Measurements from ENCODE around the gene WRAP53.
"Not testable (repeated sequence)": the region's sequence is repeated elsewhere in the genome, so short reads cannot be mapped to it uniquely, and the experiment has no call there.

Gene WRAP53

DNA sequence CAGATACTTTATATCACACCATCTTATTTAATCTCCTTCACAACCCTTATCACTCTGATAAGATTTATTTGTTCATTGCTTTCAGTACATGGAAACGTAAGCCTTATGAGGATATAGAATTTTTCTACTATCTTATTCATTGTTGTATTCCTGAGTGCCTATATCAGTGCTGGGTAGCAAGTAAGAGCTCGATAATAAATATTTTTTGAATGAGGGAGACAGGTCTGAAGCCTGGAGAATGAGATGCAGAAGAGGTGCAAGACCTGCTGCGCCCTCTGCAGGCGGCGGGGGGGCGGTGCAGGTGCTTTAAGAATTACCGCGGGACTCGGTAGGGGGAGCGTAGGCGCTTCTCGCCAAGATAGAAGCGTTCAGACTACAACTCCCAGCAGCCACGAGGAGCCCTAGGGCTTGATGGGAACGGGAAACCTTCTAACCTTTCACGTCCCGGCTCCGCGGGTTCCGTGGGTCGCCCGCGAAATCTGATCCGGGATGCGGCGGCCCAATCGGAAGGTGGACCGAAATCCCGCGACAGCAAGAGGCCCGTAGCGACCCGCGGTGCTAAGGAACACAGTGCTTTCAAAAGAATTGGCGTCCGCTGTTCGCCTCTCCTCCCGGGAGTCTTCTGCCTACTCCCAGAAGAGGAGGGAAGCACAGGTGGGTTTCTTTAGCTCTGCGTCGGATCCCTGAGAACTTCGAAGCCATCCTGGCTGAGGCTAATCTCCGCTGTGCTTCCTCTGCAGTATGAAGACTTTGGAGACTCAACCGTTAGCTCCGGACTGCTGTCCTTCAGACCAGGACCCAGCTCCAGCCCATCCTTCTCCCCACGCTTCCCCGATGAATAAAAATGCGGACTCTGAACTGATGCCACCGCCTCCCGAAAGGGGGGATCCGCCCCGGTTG lies at the start of gene WRAP53:
Gene WRAP53, plus strand, starts transcription at position 570 of the 900 bp plus-strand sequence. Its CDS starts 172 bp downstream, at position 742.
- peak; percentile 91 for DNase-seq

GRCh38 chr17:7640783-7641182 lies 47.5 kb upstream of the WRAP53 start:
- DNase-seq, result no peak

DNA sequence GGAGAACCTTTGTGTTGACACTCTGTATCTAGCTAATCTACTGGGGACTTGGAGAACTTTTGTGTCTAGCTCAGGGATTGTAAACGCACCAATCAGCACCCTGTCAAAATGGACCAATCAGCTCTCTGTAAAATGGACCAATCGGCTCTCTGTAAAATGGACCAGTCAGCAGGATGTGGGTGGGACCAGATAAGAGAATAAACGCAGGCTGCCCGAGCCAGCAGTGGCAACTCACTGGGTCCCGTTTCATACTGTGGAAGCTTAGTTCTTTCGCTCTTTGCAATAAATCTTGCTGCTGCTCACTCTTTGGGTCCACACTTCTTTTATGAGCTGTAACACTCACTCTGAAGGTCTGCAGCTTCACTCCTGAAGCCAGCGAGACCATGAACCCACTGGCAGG lies 46.6 kb upstream of the WRAP53 start:
- not testable (repeated sequence) for DNase-seq

GRCh38 chr17:7644775-7645174 lies 43.5 kb upstream of the WRAP53 start:
- DNase-seq, result no peak

DNA sequence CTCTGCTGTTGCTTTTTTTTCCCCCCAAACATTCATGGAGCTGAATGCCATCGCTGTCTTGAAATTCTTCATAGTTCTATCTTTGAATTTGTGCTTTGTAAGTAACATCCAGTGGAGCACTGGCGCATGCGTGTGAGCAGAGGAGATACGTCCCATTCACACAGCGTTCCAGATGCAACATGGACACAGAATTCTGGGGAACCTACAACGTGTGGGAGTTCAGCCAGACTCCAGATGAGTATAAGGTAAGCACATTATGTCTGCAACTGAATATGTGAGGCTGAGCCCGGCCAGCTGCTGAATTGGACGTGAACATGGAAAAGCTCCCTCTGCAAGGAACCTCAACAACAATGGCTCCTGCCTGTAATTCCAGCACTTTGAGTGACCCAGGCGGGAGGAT lies 41.8 kb upstream of the WRAP53 start:
- DNase-seq, result no peak

DNA sequence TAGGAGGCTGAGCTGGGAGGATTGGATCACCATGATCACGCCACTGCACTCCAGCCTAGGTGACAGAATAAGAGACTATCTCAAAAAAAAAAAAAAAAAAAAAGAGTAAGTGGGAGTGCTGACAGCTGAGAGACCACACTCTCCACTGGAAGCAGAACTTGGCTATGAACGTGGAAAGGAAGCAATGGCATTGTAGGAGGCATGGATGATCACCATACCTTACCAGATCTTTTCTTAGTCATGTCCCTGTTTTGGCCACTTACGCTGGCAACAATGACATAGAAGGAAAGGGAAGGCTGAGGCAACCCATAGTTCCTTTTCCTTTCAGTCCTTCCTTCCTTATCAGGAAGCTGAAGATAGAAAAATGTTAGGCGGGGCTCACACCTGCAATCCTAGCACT lies 41.3 kb upstream of the WRAP53 start:
- DNase-seq, result no peak

DNA sequence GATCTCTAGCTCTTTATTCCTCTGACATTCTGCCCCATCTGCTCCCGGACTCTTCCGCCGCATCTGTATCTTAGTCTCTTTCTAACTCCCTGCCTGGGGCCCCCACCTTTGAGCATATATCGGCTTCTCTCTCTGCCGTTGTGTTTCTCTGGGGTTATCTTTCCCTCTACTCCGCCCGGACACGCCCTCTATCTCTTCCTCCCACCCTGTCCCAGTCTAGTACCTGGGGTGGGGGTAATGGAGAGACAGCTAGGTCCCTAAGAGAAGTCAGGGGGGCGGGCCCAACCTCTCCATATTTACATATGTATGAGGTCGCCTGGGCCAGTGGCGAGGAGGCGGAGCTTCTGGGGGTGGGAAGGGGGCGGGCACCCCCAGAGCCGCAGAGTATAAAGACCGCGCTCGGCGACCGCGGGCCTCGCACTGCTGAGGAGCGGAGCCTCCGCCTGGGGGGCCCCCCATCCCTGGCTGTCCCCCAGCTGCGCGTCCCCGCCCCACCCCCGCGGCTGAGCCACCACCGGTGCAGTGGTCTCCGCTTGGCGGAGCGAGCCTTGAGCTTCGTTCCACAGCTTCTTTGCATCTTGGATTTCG lies 37.7 kb upstream of the WRAP53 start, which contains the start of gene ATP1B2:
Gene ATP1B2, plus strand, starts transcription at position 418 of the 588 bp plus-strand sequence. CDS start 593 bp downstream, outside the sequence.
- DNase-seq, result no peak

DNA sequence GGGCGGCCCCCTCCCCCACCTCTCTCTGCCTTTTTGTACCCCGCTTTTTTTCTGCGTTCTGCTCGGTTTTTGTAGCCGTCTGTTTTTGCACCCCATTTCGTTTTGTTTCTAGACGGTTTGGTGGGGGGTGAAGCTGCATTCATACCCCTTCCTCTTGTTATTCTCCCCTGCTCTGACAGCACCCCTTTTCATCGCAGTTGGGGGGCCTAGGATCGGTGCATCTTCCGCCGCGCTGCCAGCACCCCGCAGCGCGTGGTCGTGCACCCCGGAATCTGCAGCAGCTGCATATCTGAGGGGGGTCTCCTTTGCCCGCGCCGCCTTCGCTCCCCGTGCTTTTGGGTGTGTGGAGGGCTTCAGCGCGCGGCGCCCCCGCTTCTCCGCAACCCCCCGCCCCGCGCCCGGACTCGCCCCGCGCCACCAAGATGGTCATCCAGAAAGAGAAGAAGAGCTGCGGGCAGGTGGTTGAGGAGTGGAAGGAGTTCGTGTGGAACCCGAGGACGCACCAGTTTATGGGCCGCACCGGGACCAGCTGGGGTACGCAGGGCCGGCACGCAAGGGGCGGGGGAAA lies 37.1 kb upstream of the WRAP53 start:
- no peak for DNase-seq

DNA sequence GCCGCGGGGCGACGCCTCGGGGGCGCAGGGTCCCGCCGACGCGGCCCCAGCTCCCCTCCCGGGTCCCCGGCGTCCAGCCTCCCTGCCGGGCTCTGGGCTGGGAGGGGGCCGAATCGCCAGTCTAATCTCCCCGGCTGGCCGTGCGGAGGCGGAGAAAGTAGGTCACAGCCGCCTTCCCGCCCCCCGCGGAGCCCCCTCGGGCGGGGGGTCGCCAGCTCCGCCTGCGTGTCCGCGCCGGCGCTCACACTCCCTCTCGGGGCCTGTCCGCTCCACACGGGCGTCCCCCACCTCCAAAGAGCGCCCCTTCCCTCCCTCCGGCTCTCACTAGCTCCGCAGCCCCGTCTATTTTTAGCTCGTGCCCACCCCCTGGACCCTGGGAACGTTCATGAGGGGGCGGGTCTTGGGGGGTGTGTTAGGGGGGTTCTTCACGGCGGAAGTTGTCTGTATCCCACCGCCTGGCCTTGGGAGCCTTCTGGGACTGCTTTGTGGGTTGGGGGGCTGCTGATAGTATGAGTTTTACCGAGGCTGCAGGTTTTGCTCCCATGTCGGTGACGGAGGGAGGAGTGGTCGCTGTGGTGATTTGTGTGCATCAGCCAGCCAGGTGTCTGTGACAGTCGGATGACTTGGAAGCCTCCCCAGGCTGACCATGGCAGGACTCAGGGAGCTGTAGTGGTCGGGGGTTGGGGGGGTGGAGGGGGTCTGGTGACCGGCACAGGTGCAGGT lies 36.5 kb upstream of the WRAP53 start:
- DNase-seq, result no peak

DNA sequence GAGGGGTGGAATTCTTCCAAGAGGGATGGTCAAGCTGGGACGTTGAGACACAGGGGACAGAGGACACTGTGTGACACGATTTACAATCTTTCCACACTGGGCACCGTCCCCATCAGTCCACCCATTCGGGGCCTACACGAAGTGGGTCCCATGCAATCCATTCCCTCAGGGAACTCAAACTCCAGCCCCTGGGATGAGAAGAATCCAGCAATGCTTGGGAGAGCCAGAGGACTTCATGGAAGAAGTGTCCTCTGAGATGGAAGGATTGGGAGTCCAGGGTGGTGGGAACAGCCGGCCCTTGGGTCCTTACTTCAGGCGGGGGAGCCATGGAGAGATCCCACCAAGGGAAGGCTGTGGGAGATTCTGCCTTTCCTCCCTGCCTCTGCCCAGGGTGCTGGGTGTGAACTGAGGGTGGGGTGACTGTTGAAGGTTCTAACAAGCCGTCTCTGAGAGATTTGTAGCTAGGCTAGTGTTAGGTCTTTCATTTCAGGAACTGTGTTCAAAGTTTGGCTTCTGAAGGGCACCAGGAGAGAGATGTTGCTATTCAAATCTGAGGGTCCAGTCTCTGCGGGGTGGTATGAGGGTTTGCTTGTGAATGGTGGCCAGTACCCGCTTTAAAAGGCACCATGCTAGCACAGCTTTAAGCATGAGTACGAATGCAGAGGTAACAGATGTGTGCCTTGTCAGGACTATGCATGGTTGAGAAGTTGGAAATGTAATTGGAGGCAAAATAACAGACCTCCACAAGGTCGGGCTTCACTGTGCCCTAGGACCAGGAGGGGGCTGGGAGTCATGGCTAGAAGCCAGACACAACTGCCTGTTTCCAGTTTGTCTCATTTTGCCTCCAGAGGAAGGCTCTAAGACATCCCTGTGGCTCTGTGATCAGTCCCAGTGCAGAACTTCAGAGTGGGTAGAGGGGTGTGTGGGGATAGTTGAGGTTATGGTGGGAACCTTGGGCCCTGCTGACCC lies 35.6 kb upstream of the WRAP53 start:
- no peak for DNase-seq

DNA sequence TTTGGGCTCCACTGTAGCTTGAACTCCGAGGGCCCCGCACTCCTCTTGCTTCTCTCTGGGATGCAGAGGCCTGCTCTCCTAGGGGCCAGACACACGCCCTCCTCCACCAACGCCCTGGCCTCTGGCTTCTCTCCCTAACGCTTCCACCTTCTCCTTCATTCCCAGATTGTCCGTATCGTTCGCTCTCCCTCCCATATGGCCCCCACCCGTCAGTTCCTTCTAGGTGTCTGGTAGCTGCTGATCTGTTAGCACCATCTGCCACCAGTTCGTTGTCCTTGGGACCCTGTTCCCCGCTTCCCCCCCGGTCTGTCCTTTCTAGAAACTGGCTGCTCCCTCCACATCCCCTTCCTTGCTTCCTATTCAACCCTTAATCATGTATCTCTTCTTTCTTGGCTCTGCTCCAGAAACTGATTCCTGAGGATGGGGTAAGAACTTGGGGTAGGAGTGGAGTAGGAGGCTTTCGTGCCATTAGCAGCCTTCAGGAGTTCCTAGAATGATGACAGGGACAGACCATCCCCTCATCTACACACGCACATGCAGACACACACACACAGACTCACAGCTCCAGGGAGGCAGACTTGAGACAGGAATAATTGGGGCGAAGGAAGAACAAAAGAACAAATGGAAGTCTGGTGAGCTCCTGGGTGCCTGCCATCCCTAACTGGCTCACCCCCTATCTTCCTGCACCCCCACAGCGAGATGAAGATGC lies 33.3 kb upstream of the WRAP53 start:
- DNase-seq, result no peak

DNA sequence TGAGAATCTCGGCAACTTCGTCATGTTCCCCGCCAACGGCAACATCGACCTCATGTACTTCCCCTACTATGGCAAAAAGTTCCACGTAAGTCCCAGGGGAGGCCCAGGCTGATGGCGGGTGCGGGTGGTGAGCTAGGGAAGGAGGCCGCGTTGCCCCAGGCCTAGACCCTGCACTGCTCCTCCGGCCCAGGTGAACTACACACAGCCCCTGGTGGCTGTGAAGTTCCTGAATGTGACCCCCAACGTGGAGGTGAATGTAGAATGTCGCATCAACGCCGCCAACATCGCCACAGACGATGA lies 32.8 kb upstream of the WRAP53 start:
- DNase-seq, result no peak

DNA sequence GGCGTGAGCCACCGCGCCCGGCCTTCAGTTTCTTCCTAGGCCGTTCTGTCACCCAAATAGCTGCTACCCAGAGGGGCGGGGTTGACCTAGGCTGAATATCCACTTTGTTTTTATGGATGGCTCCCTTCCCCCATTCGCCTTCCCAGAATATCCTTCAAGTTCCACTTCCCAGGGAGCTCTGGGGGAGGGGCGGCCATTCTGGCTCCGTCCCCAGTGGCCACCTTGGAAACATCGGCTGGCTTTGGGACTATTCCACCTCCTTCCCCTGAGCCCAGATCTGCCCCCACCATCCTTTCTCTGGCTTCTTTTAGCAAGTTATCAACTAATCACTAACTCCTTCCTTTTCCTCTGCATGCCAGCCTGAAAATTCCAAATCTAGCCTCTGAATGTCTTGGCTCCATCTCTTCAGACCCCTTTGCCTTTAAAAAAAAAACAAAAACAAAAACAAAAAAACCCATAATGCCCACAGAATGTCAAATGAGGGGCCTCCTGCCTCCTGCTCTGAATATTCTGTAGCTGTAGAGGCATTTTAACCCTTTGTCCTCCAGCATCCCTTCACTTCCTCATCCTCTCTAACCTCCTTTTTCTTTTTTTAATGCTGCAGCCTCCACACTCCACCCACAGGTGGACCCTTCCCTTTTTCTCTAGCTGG lies 31.2 kb upstream of the WRAP53 start:
- DNase-seq, result no peak

DNA sequence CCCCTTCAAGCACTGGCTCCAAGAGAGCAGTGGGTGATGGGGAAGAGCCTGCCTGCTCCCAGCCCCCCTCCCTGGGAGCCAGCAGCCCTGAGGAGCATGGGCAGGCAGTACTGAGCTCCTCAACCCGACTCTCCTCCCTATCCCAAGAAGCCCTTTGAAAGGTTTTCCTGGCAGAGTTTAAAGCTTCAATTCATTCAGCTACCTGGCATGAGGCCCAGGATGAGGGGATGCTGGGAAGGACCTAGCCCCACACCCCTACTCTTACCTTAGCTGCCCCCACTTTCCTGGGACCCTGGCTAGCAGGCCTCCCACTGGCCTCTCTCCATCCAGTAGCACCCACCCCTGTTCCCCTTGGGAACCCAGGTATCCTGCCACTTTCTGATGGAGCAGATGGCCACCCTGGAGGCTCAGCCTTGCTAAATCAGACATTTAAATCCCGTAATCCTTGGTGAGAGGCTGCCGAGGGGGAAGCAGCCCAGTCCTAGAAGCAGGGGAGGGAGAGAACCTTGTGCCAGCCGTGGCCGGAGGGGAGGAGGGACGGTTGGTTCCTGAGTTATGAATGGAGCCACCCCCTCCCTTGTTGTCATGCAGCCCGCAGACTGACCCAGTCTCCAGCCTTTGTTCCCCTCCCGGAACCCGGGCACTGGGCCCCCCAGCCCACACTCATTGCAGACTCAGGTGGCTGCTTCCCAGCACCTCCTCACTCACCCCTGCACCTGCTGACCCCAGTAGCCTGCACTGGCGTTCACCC lies 20.4 kb upstream of the WRAP53 start:
- no peak for DNase-seq

DNA sequence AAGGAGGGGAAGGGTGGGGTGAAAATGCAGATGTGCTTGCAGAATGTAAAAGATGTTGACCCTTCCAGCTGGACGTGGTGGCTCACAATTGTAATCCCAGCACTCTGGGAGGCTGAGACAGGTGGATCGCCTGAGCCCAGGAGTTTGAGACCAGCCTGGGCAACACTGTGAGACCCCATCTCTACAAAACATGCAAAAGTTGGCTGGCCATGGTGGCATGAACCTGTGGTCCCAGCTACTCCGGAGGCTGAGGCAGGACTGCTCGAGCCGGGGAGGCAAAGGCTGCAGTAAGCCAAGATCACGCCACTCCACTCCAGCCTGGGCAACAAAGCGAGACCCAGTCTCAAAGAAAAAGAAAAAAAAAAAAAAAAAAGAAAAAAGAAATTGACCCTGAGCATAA lies 19.8 kb upstream of the WRAP53 start:
- DNase-seq, result no peak

DNA sequence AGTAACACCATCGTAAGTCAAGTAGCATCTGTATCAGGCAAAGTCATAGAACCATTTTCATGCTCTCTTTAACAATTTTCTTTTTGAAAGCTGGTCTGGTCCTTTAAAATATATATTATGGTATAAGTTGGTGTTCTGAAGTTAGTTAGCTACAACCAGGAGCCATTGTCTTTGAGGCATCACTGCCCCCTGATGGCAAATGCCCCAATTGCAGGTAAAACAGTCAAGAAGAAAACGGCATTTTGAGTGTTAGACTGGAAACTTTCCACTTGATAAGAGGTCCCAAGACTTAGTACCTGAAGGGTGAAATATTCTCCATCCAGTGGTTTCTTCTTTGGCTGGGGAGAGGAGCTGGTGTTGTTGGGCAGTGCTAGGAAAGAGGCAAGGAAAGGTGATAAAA lies 15.0 kb upstream of the WRAP53 start:
- DNase-seq, result no peak

- no peak for DNase-seq
These were observed 13.3 kb upstream of the WRAP53 start for GRCh38 chr17:7674934-7675333.

DNA sequence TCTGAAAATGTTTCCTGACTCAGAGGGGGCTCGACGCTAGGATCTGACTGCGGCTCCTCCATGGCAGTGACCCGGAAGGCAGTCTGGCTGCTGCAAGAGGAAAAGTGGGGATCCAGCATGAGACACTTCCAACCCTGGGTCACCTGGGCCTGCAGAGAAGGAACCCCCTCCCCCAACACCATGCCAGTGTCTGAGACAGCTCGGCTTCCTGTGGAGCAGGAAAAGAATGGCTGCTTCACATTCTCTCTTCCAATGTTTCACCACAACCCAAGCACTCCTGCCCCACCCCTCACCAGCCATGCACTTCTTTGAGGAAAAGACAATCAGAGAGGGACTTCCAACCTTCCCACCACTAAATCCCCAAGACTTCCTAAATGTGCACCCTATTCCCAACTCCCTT lies 11.7 kb upstream of the WRAP53 start:
- no peak for DNase-seq

DNA sequence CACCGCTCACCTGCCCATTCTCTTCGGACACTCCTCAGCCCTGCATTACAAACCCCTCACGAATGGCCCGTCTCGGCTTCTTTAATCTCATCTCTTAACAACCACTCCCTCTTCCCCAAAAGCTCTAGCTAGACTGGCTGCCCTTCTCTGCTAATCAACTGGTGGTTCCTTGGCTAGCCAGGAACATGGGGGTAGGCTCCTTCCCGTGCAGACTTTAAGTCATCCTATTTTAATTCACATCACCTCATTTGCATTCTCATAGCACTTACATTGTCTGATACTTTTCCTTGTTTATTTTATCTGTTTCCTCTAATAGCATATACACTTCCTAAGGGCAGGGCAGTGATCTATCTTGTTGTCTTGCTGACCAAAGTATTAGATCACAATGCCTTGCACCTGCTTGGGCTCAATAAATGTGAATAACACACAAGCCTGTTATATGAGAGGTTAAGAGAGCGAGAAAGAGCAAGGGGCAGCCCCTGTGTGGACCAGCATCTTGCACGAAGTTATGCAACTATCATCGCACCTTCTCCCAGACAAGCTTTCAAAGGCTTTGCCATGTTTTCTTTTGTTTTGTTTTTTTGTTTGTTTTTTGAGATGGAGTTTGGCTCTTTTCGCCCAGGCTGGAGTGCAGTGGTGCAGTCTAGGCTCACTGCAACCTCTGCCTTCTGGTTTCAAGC lies 10.7 kb upstream of the WRAP53 start:
- DNase-seq, result no peak

Data from GOT3 (cell line).